SK-N-MC (cell line): ENCODE data around the gene PRADC1.

Experiments used
- EZH2 ChIP-seq: fragments of 200-600 bp; sonication (generic); IDR thresholded peaks from one replicate; pipeline ENCODE4 v1.6.1; 2017; ENCODE audit warnings: antibody characterized with exemption
- POLR2AphosphoS5 ChIP-seq: IDR thresholded peaks from 2 replicates; pipeline ENCODE4 v1.6.1; 2012; ENCODE audit warnings: mild to moderate bottlenecking, low read depth, low read length, borderline replicate concordance

- no peak for TF ChIP-seq POLR2AphosphoS5
- TF ChIP-seq EZH2: no peak
Observed at GRCh38 chr2:73263540-73264331, 30.7 kb upstream of the PRADC1 start.
